ENCODE data around the gene RPH3AL.
"Not testable (repeated sequence)": the region's sequence is repeated elsewhere in the genome, so short reads cannot be mapped to it uniquely, and the experiment has no call there.

The RPH3AL gene

DNA sequence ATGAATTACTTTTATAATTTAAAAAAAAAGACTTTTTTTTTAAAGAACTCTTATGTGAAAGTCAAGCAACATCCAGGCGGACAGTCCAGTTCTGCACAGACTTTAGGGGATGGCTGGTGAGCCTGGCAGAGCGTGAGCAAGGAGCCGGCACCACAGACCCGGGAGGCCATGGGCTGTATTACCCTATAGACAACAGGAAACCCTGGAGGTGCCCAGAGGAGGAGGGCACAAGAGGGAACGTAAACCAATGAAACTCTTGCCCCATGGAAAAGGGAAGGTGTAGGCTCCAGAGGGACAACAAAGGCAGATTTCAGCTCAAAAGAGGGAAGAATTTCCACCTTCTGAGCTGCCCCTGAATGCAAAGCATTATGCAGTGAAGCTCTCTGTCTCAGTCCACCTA lies 25.5 kb upstream of the RPH3AL start:
- DNase-seq = no peak

DNA sequence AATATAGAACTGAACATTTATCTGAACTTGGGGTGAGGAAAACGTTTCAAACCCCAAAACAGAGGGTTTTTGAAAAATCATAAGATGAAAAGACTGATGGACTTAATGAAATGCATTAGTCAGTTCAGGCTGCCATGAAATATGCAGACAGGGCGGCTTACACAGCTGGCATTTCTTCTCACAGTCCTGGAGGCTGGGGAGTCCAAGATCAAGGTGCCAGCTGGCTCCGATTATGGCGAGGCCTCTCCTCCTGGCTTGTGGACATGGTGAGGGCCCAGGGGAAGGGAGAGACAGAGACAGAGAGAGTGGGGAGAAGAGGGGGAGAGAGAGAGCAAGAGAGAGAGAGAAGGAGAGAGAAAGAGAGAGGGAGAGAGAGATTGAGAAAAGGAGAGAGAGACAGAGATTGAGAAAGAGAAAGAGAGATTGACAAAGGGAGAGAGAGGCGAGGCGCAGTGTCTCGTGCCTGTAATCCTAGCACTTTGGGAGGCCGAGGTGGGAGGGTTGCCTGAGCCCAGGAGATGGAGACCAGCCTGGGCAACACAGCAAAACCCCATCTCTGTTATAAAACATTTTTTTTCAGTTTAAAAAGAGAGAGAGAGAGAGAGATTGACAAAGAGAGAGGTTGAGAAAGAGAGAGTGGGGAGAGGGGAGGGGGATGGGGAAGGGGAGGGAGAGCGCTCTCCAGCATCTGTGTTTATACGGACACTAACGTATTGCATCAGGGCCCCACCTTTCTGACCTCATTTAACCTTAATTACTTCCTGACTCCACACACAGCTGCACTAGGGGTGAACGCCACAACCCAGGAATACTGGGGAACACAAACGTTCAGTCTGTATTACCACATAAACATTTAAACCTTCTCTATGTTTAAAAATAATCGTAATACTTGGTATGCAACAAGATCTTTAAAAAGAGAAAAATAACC lies 24.6 kb upstream of the RPH3AL start:
- DNase-seq = no peak

DNA sequence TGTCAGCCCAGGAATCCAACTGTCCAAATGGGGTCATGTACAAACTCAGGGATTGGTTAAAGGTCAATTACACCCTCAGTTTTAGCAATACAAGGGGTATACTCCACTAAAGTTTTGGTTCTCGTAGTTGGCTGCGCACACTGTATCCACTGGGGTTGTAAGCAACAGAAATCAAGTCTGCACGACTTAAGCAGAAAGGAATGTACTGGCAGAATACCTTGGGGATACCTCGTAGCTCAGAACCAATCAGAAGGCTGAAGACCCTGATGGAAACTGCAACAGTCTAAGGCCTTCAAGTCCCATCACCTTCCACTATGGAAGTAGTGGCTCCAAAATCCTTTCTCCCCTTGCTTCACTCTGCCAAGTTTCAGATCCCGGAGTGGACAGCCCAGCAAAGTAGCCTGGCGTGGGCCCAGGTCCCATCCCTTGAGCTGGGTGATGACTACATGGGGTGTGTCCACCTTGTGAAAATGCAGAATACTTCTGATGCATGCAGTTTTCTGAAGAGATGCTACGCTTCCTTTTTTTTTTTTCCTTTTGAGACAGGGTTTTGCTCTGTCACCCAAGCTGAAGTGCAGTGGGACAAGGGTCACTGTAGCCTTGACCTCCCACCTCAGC lies 21.1 kb upstream of the RPH3AL start:
- no peak for DNase-seq

DNA sequence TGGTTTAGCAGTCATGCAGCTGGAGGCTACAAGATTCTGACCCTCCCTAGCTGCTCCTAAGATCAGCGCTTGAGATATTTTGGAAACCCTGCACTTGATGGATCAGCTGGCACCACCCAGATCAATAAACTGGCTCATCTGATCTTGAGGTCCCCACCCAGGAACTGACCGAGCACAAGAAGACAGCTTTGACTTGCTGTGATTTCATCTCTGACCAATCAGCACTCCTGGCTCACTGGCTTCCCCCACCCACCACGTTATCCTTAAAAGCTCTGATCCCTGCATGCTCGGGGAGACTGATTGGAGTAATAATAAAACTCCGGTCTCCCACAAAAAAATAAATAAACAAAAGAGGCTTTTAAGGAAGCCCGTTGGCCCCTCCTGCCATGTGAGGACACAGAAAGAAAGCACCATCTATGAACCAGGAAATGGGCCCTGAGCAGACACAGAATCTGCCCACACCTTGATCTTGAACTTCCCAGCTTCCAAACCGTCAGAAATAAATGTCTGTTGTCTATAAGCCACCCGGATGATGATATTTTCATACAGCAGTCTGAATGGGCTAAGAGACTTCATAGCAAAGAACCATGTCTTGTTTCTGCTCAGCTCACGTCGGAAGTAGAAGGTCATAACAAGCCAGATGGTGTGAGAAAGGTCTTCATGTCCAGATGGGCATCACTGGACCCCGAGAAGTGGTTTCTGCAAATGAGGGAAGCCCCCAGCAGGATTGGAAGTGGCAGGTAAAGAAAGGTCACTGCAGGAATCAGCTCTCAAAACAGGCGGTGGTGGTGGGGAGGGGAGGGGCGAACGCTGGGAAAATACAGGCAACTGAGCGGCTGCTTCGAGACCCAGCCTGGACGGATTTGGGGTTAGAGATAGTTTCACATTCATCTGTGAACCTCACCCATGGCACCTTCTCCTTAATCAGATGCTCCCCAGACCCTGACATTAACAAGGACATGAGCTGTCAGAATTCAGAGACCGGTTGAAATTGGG lies 19.8 kb upstream of the RPH3AL start:
- no peak for DNase-seq

DNA sequence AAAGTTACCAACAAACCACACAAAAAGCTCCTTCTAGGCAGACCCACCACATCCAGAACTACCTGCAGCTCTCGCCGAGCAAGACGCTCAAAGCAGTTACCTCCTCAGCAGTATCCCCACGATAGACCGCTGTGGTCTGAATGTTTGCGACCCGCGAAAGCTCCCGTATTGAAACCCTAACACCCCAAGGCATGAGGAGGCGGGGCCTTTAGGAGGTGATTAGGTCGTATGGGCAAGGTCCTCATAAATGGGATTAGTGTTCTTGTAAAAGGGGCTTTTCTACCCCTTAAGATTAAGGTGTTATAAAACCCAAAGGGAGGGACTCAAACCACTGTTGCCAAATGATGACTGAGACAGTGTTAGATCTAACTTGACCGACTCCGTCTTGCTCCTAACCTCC lies 19.0 kb upstream of the RPH3AL start:
- DNase-seq = no peak

DNA sequence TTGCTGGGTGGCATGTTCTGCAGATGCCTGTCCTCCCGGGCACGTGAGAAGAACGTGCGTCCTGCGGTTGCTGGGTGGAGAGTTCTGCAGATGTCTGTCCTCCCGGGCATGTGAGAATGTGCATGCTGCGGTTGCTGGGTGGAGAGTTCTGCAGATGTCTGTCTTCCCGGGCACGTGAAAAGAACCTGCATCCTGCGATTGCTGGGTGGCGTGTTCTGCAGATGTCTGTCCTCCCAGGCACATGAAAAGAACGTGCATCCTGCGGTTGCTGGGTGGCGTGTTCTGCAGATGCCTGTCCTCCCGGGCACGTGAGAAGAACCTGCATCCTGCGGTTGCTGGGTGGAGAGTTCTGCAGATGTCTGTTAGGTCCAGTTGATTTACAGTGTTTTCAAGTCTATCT lies 15.0 kb upstream of the RPH3AL start:
- DNase-seq = not testable (repeated sequence)

DNA sequence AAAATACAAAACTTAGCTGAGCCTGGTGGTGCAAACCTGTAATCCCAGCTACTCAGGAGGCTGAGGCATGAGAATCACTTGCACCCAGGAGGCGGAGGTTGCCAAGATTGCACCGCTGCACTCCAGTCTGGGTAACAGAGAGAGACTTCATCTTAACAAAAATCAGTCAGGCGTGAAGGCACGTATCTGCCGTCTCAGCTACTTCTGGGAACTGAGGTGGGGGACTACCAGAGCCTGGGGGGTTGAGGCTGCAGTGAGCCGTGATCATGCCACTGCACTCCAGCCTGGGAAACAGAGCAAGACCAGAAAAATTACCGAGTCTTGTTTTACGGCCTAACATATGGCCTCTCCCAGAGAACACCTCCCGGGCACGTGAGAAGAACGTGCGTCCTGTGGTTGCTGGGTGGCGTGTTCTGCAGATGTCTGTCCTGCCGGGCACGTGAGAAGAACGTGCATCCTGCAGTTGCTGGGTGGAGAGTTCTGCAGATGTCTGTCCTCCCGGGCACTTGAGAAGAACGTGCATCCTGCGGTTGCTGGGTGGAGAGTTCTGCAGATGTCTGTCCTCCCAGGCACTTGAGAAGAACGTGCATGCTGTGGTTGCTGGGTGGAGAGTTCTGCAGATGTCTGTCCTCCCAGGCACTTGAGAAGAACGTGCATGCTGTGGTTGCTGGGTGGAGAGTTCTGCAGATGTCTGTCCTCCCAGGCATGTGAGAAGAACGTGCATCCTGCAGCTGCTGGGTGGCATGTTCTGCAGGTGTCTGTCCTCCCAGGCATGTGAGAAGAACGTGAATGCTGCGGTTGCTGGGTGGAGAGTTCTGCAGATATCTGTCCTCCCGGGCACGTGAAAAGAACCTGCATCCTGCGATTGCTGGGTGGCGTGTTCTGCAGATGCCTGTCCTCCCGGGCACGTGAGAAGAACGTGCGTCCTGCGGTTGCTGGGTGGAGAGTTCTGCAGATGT lies 14.3 kb upstream of the RPH3AL start:
- not testable (repeated sequence) for DNase-seq

DNA sequence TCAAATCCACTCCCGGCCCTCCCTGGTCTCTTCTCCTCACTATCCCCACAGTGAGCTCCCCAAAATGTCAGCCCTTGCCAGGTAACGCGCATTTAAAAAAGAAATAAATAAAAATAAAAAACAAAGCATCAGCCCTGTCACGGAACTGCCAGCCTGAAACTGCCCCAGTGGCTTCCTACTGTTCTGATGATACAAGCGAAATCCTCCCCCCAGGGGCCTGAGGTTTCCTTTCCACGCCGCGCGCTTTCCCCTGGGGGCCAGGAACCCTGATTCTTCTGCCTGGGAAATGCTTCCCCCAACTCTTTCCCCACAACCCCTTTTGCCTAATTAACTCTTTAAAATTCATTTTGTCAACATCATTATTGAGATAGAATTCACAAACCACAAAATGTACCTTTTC lies 12.2 kb upstream of the RPH3AL start:
- no peak for DNase-seq

DNA sequence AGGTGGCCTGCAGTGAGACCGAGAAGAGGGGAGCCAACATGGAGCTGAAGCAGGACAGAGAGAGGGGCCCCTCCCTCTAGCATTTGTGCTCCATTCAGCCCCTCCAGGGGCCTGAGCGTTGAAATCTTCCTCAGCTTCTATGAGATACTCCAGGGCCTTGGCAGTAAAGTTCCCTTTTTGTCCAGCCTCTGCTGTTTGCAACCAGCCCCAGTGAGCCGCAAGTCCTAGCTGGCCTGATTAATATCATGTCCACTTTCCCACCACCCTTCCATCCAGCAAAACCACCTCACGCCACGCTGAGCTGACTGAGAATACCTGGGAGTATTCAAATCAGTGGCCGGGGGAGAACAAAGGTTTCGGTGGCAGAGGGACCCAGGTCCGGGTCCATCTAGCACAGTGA lies 11.7 kb upstream of the RPH3AL start:
- no peak for DNase-seq

DNA sequence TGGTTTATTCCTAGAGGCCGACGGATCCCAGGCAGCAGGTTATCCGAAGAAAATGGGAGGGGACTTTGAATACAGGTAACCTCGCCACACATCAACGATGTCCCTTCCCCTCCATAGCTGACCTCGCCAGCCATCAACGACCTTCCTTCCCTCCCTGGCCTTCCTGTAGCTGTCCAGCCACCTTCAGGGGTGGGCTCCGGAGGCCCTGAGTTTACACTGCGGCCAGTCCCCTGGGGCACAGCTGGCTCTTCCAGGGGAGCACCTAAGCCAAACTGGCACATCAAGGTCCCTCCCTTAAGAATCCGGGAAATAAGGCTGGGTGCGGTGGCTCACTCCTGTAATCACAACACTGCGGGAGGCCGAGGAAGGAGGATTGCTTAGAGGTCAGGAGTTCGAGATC lies 10.1 kb upstream of the RPH3AL start:
- DNase-seq = no peak

DNA sequence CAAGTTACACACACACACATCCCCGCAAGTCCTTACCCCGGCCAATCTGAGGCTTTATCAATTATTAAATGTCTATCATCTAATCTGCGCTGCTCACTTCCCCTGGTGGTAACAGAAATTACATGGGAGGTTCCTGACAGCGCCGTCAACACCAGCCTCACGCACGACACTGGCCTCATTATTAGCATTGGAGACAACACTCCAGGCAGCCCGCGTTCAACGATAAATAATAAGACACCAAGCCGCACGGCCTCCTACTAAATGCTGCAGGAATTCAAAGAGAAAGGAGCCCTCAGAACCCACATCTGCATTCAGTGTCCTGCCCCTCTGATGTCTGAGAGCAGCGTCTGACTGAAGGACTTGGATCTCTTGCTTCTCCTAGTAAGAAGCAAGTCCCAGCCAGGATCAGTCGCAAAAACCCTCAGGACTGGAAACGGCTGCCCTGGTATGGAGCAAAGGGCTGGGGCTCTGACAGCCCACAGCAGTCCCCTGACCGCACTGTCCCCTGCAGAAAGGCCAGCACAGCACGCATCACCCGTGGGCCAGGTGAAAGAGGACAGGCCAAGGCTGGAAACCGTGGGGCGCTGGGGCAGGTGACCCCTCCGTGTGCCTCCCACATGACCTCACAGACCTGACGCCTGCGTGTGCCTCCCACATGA lies 7.6 kb upstream of the RPH3AL start:
- DNase-seq = no peak

DNA sequence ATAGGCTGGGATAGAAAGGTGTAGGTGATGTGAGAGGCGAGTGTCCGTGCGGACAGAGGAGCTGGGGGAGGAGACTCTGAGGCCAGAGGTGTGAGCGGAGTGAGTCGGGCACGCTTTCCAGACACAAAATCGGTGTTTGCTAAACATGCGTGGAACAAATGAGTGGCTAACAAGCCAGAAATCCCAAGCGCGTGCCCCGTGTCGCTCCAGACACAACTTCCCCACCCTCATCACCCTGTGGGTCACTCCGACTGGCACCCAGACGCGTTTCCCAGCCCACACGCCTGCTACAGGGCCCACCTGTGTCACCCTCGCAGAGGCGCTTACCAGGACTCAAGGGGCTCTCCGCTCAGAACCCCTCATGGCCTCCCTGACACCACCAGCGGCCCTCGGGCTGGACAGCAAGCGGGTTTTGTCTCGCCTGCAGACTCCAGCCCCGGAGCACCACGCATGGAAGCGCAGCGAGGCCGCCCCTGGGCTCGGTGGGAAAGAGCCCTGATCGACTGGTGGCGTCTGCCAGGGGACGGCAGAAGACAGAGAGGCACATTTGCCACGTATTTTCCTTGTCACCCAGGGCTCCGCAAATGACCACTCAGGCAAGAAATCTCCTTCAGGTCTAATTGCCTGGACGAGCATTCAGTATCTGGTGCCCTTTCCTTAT lies 6.0 kb upstream of the RPH3AL start:
- DNase-seq = no peak

DNA sequence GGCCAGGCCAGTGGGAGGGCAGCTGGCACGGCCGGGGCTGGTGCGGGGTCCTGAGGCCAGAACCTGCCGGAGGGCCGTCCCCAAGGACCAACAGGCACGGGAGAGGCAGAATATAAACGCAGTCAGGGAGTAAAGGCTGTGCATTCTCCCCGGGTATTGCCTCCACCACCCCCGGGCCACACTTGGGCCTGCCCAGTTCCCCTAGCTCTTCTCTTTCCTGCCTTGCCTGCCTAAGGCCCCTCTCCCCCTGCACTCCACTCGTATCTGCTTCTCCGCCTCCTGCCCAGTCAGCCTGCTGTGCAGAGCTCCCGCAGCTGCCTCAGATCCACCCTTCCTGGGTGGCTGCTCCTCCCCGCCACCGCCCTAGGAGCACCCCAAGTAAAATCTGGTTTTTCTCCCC lies 5.0 kb upstream of the RPH3AL start:
- DNase-seq = no peak

DNA sequence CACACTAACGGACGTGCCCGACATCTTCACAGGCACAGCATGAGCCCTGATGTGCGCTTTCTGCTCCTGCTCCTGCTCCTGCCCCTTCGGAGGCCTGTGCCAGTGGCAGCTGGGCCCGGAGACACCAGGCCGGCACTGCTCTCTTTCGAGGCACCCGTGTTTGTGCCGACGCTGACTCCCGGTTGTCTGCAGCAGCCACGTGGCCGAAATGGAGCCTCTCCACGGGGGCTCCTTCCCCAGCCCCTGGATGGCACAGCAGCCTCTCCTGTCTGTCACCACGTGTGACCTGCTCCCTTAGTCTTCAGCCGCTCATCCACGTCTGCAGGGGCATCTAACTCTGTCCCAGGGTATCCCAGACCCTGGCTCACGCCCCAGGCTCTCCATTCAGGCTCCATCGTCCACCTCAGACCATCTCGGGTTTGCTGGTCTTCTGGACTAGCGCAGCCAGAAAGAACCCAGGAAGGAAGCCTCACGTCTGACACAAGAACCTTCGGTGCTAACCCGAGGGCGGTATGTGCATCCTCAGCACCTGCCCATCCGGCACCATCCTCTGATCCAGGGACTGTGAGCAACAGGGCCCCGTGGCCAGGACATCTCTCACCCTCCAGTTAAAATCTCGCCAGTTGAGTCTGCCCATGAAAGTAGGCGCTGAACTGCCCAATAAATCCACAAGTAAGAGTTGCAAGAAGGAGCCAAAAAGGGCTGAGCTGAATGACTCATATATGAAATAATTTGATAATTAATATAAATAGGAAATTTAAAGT lies 4.2 kb upstream of the RPH3AL start:
- DNase-seq = no peak

DNA sequence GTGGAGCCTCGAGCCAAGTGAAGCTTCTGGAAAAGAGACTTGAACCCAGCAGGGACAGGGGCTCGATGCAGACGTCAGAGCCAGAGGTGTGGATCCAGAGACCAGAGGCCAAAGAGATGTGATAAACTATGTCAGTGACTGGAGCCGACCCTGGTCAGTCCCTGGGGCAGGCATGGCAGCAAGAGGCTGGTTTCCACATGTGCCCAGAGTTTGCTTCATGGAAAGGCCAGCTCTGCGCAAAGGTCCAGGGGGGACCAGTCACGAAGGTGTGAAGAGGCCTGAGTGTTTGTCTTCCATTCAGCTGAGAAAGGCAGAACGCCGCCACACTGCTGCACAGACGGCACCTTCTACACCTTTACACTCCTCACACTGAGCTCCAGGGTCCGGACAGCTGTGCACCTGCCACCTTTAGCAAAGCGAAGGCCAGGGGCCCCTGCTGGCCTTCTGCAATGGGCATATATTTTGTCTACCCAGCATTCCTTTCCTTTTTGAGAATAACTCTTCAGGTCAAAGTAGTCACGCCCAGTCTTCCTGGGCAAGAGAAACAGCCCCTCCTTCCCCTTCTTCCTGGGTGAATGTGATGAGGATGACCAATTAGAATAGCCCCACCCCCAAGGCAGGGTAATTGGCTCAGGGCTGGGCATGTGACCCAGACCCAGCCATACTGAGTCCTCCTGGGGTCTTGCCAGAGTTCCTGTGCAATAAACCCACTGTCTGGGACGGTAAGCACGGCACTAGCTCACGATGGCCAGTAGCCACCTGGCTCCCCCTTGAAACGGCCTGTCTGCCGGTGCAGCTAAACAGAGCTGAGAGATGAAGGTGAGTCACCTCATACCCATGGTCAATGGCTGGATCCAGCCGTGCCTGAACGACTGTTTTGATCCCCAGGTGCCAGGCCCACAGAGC lies 2.3 kb upstream of the RPH3AL start:
- no peak for DNase-seq

DNA sequence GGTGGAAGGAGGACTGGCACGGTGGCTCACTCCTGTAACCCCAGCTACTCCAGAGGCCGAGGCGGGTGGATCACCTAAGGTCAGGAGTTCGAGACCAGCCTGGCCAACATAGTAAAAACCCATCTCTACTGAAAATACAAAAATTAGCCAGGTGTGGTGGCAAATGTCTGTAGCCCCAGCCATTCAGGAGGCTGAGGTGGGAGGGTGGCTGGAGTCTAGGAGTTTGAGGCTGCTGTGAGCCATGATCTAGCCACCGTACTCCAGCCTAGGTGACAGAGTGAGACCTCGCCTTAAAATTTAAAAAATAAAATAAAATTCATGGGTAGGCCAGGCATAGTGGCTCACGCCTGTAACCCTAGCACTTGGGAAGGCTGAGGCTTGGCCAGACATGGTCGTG lies 1.2 kb upstream of the RPH3AL start:
- DNase-seq = no peak

DNA sequence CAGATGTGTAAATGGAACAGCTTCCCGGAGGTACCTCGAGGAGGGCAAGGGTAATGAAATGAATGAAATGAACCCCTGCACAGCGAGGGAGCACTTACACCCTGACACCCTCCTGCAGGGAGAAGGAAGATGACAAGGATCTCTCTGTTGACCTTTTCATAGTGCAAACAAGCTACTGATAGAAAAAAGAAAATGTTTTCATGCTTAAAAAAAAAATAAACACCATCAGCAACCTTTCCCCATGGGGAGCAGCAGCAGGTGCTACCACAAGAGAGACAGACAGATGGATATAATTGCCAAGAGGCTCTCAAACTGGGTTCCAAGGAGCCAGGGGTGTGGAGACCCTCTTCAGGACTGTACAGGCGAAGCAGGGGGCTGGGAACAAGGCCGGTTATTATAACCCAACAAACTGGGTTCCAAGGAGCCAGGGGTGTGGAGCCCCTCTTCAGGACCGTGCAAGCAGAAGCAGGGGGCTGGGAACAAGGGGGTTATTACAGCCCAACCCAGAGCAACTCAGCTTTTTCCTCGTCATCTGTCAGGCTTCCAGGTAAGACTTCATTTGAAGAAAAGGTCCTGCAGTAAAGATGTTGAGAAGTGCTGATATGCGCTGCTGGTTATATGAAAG lies 718 bp upstream of the RPH3AL start:
- DNase-seq = no peak

DNA sequence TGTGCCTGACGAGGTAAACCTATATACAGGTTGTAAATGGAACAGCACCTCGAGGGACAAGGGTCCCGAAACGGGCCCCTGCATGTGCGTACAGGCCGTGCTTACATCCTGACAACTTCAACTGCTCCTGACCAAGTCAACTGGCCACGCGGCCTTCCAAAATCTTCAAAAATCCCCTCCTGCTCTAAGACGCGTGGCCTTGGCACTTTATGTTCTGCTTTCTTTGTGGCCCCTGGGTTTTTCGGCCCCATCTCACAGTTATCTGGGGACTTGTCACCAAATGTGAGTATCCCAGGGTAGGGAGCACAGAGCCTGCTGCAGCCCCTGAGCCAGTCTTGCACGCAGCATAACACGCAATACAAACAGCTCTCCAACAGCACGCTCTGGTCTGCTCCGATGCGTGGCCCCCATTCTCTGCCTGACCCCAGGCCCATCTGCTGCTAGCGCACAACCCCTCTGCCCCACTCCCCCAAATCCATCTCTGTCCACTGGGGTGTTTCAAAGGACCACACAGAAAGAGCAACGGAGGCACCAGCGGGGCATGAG lies 659 bp downstream of the RPH3AL start:
- DNase-seq = no peak

DNA sequence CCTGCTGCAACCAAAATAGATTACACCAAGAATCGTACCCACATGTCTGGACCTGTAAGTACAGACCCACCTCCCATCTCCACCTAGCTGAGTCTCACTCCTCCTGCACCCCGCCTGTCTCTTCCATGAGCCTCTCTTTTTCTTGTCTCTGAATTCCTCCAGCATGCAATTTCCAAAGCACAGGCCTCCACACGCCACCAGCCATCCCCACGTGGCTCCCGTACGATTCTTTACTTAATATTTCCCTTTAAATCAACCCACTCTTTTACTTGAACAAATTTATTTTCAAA lies 1.2 kb downstream of the RPH3AL start:
- DNase-seq = no peak

All from SIG-M5 (cell line).